Stimulated activated CD4-positive, alpha-beta T cell treated with anti-CD3 and anti-CD28 coated beads, Interleukin-4, amount 100 ng/mL, for 1 hour (primary cell): ENCODE data around the gene RAB3GAP1.
"Not testable (repeated sequence)": the region's sequence is repeated elsewhere in the genome, so short reads cannot be mapped to it uniquely, and the experiment has no call there.

Source experiments
- DNase-seq: peaks from one replicate; pipeline ENCODE4 v3.0.0-alpha.2; 2020

The RAB3GAP1 gene

GRCh38 chr2:135113322-135113721 is 61.2 kb downstream of the RAB3GAP1 start:
- no peak for DNase-seq

- DNase-seq: no peak
Measured at GRCh38 chr2:135119582-135119981, 67.5 kb downstream of the RAB3GAP1 start.

- no peak for DNase-seq
Measured at GRCh38 chr2:135121016-135121657, 69.0 kb downstream of the RAB3GAP1 start.

- not testable (repeated sequence) for DNase-seq
Measured at GRCh38 chr2:135121658-135122039, 69.6 kb downstream of the RAB3GAP1 start.

GRCh38 chr2:135124924-135125886 is 73.1 kb downstream of the RAB3GAP1 start:
- no peak for DNase-seq

- DNase-seq: no peak
Measured at GRCh38 chr2:135125940-135126339, 73.8 kb downstream of the RAB3GAP1 start.

GRCh38 chr2:135130751-135131150 is 78.7 kb downstream of the RAB3GAP1 start:
- DNase-seq: no peak

GRCh38 chr2:135132314-135132713 is 80.2 kb downstream of the RAB3GAP1 start:
- no peak for DNase-seq

GRCh38 chr2:135140606-135141005 is 88.5 kb downstream of the RAB3GAP1 start:
- DNase-seq: no peak

GRCh38 chr2:135142323-135142722 is 90.2 kb downstream of the RAB3GAP1 start:
- DNase-seq: no peak

- no peak for DNase-seq
Measured at GRCh38 chr2:135144343-135144742, 92.3 kb downstream of the RAB3GAP1 start.

GRCh38 chr2:135149251-135149650 is 97.2 kb downstream of the RAB3GAP1 start:
- DNase-seq: no peak

GRCh38 chr2:135150725-135151124 is 98.6 kb downstream of the RAB3GAP1 start:
- no peak for DNase-seq

GRCh38 chr2:135151615-135152014 is 99.5 kb downstream of the RAB3GAP1 start:
- DNase-seq: no peak

- DNase-seq: no peak
Measured at GRCh38 chr2:135152361-135152760, 100.3 kb downstream of the RAB3GAP1 start.

GRCh38 chr2:135154962-135155361 is 102.9 kb downstream of the RAB3GAP1 start:
- no peak for DNase-seq

GRCh38 chr2:135157856-135158255 is 105.8 kb downstream of the RAB3GAP1 start:
- no peak for DNase-seq

GRCh38 chr2:135159191-135159590 is 107.1 kb downstream of the RAB3GAP1 start:
- DNase-seq: no peak

GRCh38 chr2:135162377-135162776 is 110.3 kb downstream of the RAB3GAP1 start:
- DNase-seq: no peak

GRCh38 chr2:135162786-135163185 is 110.7 kb downstream of the RAB3GAP1 start:
- DNase-seq: no peak

- DNase-seq: no peak
Measured at GRCh38 chr2:135163306-135163705, 111.2 kb downstream of the RAB3GAP1 start.

GRCh38 chr2:135163901-135164300 is 111.8 kb downstream of the RAB3GAP1 start:
- no peak for DNase-seq

- DNase-seq: no peak
Measured at GRCh38 chr2:135164431-135164830, 112.3 kb downstream of the RAB3GAP1 start.

- no peak for DNase-seq
Measured at GRCh38 chr2:135167273-135167672, 115.2 kb downstream of the RAB3GAP1 start.
